Colonic mucosa (tissue), 4 donors: ENCODE results near the gene MLST8. TPM values are rescaled to one million over a fixed set of nuclear protein-coding genes. Genes with fewer than 3 reads are reported as not detected.

Experiments used
- DNase-seq: peaks from one replicate; pipeline ENCODE4 v3.0.0-alpha.2; 2020
- H3K27ac ChIP-seq: fragments of 200-600 bp; one replicate; pipeline ENCODE4 v1.8.0; 2021
- H3K27me3 ChIP-seq: fragments of 200-600 bp; one replicate; pipeline ENCODE4 v1.8.0; 2021
- H3K36me3 ChIP-seq: fragments of 200-600 bp; one replicate; pipeline ENCODE4 v1.8.0; 2021
- H3K4me1 ChIP-seq: fragments of 200-600 bp; one replicate; pipeline ENCODE4 v1.8.0; 2021; ENCODE audit warnings: mild to moderate bottlenecking
- H3K4me3 ChIP-seq: fragments of 200-600 bp; one replicate; pipeline ENCODE4 v1.8.0; 2021
- H3K9ac ChIP-seq, 2 donors: one replicate each; pipeline ENCODE4 v1.7.0; 2013; ENCODE audit warnings: control low read depth in 2 of 2, low read depth in 2 of 2, low read length in 2 of 2
- H3K9me3 ChIP-seq: fragments of 200-600 bp; one replicate; pipeline ENCODE4 v1.8.0; 2021
- intact Hi-C: fragments of 100-400 bp; cut with DNase I; formaldehyde crosslinking; loops from one replicate; pipeline ENCODE4 v1.14.1; 2022
- total RNA-seq, 2 donors: library from RNA; stranded (reverse); fragmentation: NEBNext Ultra II Directional in 1 of 2; extraction: Animal tissue kit (Norgen Biotek cat#: 25700) in 1 of 2; gene quantifications; one replicate each; pipeline ENCODE4 v1.2.1, GENCODE V29; 2021
- TF ChIP-seq, protein P1 (sequence below): fragments of 200-600 bp; IDR thresholded peaks from one replicate; pipeline ENCODE4 v1.8.0; 2022; ENCODE audit warnings: antibody characterized with exemption, mild to moderate bottlenecking
- donor health status: healthy.
- donor health status: DM: no; HTN: no; CAD: no.
- donor health status: DM: no; HTN: no; CAD: no.

MLST8 gene
- total RNA-seq, 2 donors from 2014 or later = 26.5 to 53.5 TPM

DNA sequence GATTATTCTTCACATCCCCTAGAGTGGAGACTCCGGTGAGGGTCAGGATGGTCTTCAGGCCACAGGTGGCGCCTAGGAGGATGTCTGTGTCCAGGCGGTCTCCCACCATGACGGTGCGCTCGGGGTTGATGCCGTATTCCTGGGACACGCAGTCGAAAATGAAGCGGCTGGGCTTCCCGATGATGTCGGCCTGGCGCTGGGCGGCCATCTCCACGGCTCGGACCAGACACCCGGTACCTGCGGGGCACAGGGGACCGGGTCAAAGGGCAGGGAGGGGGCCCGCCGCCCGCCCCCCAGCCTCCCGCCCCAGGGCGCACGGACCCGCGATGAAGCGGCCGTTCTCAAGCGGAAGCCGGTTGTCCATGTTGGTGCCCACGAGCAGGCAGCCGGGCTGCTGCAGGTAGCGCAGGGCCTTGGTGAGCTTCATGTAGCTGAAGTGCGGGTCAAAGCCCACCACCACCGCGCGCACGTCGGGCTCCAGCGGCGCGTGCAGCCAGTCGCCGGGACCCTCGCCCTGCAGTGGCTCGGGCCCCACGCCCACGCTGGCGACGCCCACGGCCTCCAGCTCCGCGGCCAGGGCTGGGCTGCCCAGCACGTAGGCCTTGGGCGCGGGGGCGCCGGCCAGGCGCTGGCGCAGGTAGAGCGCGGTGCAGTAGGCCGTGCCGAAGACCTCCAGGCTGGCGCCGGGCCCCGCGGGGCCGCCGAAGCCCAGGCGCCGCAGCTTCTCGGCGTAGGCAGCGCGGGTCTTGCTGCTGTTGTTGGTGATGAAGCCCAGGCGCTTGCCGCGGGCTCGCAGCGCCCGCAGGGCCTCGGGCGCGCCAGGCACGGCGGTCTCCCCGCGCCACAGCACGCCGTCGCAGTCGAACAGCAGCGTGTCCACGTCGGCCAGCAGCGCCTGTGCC lies 8.8 kb downstream of the MLST8 start:
- no peaks in the 10 kb centered on the region for H3K27me3 ChIP-seq
- no peaks in the 10 kb centered on the region for H3K36me3 ChIP-seq
- intact Hi-C loops = no loop called here
- peak overlapping the region; percentile 76 to 92 for H3K9ac ChIP-seq
- H3K9me3 ChIP-seq = no peaks in the 10 kb centered on the region
- TF ChIP-seq, protein P1, sequence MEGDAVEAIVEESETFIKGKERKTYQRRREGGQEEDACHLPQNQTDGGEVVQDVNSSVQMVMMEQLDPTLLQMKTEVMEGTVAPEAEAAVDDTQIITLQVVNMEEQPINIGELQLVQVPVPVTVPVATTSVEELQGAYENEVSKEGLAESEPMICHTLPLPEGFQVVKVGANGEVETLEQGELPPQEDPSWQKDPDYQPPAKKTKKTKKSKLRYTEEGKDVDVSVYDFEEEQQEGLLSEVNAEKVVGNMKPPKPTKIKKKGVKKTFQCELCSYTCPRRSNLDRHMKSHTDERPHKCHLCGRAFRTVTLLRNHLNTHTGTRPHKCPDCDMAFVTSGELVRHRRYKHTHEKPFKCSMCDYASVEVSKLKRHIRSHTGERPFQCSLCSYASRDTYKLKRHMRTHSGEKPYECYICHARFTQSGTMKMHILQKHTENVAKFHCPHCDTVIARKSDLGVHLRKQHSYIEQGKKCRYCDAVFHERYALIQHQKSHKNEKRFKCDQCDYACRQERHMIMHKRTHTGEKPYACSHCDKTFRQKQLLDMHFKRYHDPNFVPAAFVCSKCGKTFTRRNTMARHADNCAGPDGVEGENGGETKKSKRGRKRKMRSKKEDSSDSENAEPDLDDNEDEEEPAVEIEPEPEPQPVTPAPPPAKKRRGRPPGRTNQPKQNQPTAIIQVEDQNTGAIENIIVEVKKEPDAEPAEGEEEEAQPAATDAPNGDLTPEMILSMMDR = no peak
- peak overlapping the region; percentile 71 for H3K27ac ChIP-seq
- H3K4me3 ChIP-seq = peak overlapping the region; percentile 95
- peaks cover 18% of the 10 kb centered on the region for H3K4me1 ChIP-seq
- DNase-seq = no peak

- TF ChIP-seq, protein P1 = no peak
- H3K4me1 ChIP-seq = peaks cover 18% of the 10 kb centered on the region
- intact Hi-C loops = no loop called here
- H3K36me3 ChIP-seq = no peaks in the 10 kb centered on the region
- peak within 1 kb of the TSS; percentile 77 for H3K27ac ChIP-seq
- H3K9ac ChIP-seq = peak within 1 kb of the TSS; percentile 77 to 92
- H3K27me3 ChIP-seq = no peaks in the 10 kb centered on the region
- H3K9me3 ChIP-seq = no peaks in the 10 kb centered on the region
- no peak for DNase-seq
- H3K4me3 ChIP-seq = peak within 1 kb of the TSS; percentile 95
These were observed 9.4 kb downstream of the MLST8 start, which contains the start of gene PGP for GRCh38 chr16:2214719-2214968. TSS of gene PGP (minus strand) at chr16:2214840. CDS start at chr16:2214777, 63 bp downstream.

- Histone ChIP-seq H3K9me3 (no peaks in the 10 kb centered on the region), H3K36me3 (no peaks in the 10 kb centered on the region), H3K9ac (no peak overlapping the region), H3K27ac (no peak overlapping the region), H3K27me3 (no peaks in the 10 kb centered on the region), H3K4me3 (no peak overlapping the region), H3K4me1 (peaks cover 18% of the 10 kb centered on the region)
- intact Hi-C loops = no loop called here
- no peak for DNase-seq
- TF ChIP-seq, protein P1 = no peak
These were observed 11.1 kb downstream of the MLST8 start for GRCh38 chr16:2216330-2216729.

DNA sequence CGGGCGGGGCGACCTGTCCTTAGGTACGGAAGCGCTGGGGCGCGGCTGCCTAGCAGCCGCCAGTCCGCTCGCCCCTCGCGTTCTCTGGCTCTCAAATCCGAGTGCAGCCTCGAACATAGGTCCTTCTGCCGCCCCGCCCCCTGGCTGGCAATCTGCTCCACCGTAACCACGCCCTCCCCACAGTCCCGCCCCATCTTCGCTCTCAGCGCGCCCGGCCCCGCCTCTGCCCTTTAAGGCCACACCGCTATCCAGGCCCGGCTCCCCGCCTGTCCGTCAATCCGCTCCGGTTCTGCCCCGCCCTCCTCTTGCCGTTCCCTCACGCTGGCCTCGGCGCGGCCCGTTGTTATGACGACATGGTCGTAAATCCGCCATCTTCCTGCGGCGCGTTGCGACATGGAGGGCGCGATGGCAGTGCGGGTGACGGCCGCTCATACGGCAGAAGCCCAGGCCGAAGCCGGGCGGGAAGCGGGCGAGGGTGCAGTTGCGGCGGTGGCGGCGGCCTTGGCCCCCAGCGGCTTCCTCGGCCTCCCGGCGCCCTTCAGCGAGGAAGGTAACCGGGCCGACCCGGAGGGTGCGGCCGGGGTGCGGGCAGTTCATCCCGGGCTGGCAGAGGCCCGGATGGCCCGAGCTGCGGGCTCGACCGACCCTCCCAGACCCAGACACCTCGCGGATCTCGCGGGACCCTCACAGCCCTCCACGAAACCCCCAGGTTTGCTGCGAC lies 18.1 kb downstream of the MLST8 start, which contains the start of gene E4F1:
Gene E4F1 (plus strand): TSS at position 371 of the 721 bp plus-strand sequence. CDS start 23 bp downstream, at position 394.
- Histone ChIP-seq H3K36me3 (no peaks in the 10 kb centered on the region), H3K27ac (peak within 1 kb of the TSS; percentile 71), H3K4me3 (peak within 1 kb of the TSS; percentile 74), H3K4me1 (no peaks in the 10 kb centered on the region), H3K9me3 (no peaks in the 10 kb centered on the region), H3K27me3 (no peaks in the 10 kb centered on the region), H3K9ac (peak within 1 kb of the TSS; percentile 84 to 91)
- DNase-seq = peak; percentile 99
- intact Hi-C loops = no loop called here
- TF ChIP-seq, protein P1 = no peak

DNA sequence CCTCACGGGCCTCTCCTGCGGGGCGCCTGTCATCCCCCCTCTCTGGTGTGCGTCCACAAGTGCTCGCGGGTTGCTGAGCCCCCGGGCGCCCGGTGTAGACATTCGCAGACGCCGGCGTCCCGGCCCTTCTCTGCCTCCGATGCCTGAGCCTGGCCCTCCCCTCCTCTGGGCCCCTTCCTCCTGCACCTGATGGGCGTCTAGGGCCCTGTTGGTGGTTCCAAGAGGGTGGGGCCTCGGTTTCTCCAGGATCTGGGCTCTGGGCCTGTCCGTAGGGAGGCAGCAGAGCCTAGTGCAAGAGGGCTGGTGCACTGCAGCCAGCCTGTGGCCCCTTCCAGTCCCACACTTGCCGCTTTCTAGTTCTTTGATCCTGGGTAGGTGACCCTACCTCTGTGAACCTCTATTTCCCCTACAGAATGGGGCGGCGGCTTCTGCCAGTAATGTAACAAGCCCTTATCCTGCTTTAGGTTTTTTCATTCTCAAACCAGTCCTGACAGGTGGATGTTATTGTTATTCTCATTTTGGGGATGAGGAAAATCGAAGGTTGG lies 18.8 kb downstream of the MLST8 start:
- peaks cover 1% of the 10 kb centered on the region for H3K36me3 ChIP-seq
- no peaks in the 10 kb centered on the region for H3K4me1 ChIP-seq
- peak overlapping the region; percentile 84 to 91 for H3K9ac ChIP-seq
- H3K9me3 ChIP-seq = no peaks in the 10 kb centered on the region
- H3K27ac ChIP-seq = peak overlapping the region; percentile 71
- peak; percentile 73 for DNase-seq
- peak overlapping the region; percentile 74 for H3K4me3 ChIP-seq
- TF ChIP-seq, protein P1 = no peak
- no peaks in the 10 kb centered on the region for H3K27me3 ChIP-seq
- intact Hi-C loops = no loop called here
